GM19452 (cell line): ENCODE data around the gene STAT3.
A peak's percentile ranks its signal among the peaks of the same experiment; 100 is the strongest.

ENCODE experiments used
- ATAC-seq: cut with Tn5 transposase; IDR thresholded peaks from one replicate; pipeline ENCODE4 v1.9.1; 2021; ENCODE audit not compliant: unreplicated experiment

STAT3 gene

DNA sequence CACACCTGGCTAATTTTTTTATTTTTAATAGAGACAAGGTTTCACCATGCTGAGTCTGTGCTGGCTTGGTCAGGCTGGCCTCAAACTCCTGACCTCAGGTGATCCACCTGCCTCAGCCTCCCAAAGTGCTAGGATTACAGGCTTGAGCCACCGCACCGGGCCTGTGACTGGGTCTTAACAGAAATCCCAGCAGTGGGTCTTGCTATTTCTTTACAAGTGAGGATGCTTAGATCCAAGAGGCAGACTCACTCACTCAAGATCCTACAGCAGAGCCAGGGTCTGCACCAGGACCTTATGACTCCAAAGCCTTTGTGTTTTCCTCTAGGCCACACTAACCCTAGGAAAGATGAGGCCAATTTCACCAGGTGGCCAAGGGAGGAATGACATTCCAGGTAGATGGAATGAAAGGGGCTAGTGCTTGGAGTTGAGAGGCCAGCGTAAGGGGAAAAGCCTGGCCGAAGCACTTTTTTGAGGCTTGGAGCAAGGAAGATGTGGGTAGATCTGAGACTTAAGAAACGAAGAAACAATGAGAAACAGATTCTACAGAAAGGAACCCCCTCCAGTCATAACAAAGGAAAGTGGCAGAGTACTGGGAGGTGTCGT lies 105.7 kb downstream of the STAT3 start:
- ATAC-seq, result no peak

DNA sequence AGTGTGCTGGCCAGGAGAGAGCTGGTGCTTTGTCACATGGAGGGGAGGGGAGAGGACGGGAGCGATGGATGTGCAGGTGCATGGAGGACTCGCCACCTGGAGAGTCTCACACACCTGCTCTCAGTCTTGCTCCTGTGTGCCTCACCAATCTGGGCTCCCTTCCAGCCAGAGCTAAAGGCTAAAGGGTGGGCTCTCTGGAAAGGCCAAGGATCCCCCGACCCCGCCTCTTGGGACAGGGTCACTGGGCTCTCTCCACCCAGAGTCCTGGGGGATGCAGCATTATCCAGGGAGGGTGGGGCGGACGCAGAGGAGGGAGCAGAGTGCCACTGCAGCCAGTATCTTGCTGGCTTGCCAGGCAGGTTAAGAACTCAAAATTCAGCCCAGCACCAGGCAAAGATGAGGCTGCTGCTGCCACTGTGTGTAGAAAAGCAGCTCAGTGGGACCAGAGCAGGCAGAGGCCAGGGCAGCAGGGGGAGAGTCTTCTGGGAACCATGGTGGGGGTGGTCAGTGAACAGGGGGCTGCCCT lies 106.6 kb downstream of the STAT3 start:
- no peak for ATAC-seq

DNA sequence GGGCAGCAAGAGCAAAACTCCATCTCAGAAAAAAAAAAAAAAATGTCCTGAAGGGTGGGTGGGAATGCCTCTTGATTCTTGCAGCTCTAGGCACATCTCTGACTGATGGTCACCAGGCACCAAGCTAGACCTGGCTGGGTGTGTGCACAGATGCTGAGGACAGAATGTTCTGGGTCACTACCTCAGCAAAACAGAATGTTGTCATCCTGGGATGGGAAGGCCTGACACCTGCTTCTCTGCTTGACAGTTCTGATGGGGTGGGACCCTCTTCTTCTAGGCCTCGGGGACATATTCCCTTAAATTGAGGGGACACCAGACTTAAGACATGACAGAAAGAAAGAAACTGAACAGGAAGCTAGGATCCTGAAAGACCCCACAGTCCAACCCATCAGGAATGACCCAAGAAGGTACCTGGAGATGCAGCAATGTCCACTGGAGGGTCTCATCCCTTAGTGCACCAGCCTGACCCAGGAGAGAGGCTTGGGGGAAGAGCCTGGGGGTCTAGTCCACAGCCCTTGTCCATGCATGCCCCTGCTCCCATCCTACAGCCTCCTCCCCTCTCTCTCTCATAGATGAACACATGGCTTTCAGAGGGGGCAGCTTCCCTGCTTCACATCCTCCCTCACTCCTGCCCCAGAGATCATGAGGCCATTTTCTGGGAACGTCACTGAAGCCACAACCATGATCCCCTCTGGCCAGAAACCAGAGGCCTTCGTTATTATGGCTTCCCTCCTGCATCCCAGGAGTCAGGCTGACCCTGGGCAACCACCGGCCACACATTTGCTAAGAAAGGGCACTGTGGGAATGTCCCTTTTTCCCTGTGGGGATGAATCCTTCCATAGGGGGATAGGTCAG lies 108.2 kb downstream of the STAT3 start:
- no peak for ATAC-seq

DNA sequence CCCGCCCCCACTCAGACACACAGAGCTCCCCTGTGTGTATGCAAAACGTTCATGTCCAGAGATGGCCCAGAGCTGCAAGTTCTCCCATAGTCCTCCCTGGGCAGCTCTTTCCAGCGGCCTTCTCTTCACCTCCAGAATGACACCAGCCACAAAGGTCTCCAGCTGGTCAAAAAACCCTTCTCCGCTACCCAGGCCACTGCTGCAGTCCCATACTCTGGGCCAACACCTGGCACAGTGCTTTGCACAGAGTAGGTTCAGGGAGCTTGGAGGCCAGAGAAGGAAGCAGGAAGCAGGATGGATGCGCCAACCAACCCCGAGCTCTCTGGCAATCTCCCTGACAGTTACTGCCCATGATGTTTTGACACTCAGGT lies 110.9 kb downstream of the STAT3 start:
- ATAC-seq, result no peak

DNA sequence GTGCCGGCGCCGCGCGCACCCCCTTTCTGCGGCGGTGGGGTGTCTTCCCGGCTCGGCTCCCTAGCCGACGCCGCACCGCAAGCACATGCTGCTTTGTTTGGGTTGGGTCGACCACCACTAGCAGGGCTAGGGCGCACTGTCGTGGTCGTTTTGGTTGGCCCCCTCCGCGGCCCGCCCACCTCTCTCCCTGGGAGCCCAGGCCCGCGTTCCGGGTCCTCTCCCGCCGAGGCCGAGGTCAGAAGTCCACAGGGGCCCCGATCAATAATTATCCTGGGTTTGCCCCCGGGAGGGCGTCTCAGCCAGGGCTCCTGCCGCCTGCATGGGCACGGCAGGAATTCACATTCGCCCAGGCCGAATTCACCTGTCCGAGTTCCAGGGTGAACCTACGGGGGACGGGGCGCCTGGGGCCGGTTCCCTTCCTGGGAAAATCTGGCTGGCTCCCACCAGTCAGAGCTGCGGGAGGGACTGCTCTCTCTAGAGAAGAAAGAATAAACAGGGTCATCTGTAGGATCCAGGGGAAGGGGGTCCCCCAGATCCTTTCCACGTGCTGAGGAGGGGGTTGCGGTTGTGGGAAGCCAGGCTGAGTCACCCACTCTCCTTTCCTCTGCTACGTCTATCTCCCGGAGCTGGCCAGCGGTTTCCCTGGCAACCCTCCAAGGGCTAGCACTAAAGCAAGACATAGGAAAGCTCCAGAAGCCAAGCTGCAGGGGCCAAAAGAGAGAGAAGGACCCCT lies 111.5 kb downstream of the STAT3 start:
- no peak for ATAC-seq

DNA sequence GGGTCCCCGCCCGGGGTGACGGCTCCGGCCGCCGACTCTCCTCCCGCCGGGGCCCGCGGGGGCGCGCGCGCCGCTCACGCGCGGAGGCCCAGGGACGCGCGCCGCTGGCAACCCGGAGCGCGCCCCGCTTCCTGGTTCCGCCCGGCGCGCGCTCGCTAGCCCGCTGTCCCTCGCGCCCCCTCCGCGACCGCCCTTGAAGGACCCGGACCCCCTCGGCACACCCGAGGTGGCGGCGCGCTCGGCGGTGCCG lies 112.0 kb downstream of the STAT3 start, which contains the start of gene STAT5B:
STAT5B (minus strand) TSS at position 33 of the 250 bp plus-strand sequence. CDS start 44,264 bp downstream, outside the sequence.
- peak; percentile 59 for ATAC-seq

DNA sequence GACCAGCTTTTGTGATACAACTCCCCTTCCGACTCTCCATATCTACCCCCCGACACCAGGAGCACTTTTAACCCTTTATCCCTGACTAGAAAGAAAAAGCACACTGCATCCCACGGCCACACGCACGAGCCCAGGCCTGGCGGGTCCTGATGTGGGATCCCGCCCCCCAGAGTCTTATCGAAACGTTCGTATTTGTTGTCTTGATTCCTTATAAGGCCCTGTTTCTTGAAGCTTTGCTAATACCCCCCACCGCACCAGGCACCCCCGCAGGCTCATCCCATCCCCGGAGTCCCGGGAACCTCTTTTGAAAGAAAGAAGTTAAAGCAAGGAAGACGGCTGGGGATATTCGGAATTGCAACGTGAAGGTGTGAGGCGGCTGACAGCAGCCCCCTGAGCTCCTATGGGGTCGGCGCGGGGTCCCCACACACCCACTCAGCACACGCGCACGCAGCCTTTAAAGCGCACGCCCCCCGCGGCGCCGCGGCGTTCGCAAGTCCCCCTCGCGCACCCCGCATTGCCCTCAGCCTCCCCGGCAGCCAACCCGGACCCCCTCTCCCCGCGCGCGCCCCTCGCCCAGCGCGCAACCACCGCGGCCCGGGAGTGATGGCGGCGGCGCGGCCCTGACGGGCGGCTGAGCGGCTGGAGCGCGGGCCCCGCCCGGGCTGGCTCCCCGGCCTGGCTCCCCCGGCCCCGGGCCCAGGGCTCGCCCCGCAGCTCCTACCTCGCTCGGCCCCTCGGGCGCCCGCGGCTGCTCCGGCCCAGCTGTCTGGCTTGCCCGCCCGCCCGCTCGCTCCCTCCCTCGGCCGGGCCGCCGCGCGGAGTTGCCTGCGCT lies 112.5 kb downstream of the STAT3 start:
- peak; percentile 50 for ATAC-seq

DNA sequence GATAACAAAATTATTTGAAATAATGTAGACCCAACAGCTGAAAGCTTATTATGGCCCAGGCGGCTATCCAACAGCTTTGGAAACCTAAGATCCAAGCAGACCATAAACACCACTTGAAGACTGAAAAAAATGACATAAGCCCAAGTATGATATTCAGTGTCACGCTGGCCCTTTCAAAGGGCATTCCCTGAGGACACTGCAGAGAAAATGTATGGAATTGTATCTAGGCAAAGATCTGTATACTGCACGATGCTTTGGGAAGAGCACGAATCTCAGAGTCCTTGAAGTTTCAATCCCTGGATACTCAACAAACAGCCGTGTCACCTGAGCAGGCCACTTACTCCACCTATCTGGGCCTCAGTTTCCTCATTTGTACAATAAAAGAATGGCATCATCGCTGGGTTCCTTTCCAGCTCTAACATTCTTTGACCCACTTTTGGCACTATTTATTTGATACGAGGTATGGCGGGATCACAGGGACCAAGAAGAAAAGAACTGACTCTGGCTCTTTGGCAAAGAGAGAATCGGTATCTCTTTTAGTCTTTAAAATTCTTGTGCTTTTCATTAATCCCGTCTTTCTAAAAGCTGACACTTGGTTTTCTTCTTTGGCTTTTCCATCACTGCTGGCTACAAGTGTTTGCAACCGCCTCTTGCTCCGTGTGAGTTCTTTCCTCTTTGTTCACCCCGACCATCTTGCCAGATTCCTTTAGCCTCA lies 113.3 kb downstream of the STAT3 start:
- no peak for ATAC-seq

DNA sequence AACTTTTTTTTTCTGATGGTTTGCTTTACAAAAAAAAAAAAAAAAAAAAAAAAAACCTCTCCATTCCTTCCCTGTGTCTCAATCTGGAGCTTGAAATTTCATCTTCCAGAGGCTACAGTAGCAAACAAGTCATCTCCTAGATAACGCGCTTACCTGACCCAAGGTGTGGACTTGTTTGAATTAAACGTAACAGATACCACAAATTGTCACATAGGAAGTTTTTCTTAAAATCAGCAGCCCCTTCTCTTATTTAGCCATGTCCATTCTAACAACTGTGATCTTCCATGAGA lies 114.0 kb downstream of the STAT3 start:
- ATAC-seq, result no peak

DNA sequence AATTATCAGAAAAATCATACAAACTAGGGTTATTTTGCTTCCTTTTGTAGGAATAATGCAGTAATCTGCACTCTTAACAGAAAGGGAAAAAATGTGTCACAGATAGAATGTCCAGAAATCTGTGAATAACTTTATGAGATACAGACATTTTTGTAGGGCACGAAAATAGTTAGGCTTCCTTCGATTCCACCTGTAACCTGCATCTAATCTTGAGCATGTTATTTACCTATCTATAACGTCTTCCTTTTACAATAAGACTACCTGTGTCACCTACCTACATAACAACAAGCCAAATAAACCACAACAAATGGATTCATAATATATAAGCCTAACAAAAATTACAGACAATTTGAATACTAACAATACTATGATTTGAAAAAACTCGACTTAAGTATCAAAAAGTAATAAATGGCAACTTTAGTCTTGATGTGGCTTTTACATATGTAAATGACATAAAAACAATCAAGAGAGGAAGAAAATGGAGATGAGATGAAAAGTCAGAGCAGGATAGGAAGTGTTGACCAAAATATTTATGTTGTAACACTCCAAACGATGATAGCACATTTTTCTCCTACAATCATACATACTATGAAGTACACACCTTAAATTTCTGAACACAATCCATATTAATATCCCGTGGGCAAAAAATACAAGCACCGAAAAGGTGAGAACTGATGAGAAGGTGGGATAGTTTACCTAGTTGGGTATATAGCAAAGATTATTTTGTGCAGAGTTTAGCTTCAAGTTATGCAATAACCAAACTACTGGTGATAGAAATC lies 114.6 kb downstream of the STAT3 start:
- ATAC-seq, result no peak

DNA sequence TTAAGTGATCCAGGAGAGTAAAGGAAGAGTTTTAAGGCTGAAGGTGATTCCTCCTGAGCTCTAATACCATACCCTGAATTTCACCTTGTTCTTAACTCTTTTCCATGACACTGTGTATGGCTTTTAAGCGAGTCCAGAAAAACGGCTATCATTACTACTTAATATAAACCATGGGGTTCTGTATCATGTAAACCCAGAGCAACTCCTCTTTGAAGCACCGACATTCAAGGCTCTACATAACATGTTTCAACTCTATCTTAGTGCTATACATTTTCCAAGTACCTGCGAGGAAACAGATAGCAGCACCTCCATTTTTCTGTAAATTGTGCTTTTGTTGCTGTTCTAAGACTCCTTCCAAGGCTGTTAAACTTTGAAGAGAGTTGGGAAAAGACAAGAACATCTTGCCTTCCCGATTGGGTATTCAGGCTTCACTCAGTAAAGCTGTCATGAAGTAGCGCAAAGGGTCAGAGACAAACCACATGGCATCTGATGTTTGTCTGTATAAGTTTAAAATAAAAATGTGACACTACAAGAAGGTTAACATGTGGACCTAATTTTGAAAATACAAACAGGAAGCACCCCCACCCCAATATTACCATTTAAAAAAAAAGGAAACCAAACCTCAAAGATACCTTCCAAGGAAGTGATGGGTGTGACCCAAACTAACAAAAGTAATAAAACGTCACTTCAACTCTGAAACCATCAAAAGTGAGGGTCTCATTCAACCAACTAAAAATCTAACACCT lies 115.9 kb downstream of the STAT3 start:
- no peak for ATAC-seq

DNA sequence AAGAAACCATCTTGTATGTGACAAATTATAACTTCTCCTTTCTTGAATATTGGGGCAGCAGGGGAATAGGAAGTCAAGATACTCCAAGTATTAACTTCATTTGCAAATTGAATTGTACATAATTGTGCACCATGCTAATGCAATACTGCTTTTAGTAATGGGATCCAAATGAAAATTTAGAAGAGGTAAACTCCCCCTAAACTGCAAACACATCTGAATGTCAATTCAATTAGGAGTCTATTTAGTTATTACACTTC lies 116.5 kb downstream of the STAT3 start:
- no peak for ATAC-seq

DNA sequence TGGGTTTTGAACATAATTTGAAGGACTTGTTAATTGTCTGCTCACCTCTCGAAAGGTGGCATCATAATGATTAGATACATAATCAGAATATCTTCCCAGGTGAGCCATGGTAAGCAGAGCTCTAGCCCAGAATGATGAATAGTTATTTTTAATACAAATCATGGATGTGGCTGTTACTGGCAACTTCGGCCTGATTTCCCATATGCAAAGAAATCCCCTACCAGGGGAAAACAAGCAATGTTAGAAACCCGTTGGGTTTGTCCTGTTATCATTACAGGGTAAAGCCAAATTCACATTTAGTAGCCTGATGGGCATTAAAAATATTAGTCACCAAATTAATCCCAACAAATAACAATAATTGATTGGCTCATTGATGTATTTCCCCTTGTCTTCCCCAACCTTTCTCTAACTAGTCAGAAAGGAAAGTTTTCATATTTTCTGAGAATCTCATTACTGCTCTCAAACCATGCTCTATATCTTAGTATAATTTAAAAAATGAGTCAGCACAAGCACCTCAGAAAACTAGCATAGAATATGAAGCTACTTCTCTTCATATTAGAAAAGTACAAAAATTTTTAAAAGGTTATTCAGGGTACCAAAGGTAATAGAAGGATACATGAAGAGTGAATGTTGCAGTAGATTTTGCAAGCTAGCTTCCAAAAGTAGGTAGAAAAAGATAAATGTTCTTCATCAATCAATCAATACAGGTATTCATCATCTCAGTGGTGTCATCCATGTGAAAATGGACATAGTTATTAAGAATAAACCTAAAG lies 117.0 kb downstream of the STAT3 start:
- no peak for ATAC-seq

DNA sequence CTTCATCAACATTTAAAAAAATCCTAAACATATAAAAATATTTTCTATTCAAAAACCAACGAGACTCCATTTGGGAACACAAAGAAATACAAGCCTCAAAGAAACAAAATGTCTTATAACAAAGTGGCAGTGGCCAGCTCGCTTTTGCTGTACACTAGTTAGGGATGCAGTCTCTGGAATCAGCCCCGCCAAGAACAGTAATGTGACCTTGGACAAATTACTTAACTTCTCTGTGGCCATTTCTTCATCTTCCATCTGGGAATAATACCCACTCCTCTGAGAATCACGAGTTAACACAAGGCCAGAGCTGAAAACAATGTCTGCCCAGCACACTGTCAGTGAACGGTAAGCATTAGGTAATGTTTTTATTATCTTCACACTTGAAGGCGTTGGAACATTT lies 117.6 kb downstream of the STAT3 start:
- no peak for ATAC-seq

DNA sequence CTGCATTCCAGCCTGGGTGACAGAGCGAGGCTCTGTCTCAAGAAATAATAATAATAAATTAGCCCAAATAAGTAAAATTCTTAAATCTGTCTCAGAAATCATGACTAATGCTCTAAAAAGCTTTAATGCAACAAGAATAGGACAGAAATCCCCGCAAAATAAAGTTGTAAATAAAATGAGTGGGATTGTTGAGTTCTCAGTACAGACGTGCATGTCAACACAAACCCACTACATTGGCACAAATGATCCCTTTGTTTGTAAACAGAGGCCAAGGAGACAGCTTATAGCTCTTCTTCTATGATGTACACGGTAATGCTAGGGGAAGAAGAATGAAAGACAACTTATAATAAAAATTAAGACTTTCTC lies 118.1 kb downstream of the STAT3 start:
- no peak for ATAC-seq

DNA sequence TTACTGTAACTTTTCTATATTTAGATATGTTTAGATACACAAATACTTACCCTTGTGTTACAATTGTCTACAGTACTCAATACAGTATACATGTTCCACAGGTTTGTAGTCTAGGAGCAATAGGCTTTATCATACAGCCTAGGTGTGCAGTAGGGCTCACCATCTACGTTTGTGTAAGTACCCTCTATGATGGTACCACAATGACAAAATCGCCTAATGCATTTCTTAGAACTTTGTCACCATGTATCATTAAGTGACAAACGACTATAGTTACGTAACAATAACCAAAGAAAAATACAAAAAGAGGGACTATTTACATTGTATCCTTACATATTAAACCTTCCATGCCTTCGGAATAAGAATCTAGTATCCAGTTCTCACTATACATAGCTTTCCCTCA lies 120.0 kb downstream of the STAT3 start:
- no peak for ATAC-seq

DNA sequence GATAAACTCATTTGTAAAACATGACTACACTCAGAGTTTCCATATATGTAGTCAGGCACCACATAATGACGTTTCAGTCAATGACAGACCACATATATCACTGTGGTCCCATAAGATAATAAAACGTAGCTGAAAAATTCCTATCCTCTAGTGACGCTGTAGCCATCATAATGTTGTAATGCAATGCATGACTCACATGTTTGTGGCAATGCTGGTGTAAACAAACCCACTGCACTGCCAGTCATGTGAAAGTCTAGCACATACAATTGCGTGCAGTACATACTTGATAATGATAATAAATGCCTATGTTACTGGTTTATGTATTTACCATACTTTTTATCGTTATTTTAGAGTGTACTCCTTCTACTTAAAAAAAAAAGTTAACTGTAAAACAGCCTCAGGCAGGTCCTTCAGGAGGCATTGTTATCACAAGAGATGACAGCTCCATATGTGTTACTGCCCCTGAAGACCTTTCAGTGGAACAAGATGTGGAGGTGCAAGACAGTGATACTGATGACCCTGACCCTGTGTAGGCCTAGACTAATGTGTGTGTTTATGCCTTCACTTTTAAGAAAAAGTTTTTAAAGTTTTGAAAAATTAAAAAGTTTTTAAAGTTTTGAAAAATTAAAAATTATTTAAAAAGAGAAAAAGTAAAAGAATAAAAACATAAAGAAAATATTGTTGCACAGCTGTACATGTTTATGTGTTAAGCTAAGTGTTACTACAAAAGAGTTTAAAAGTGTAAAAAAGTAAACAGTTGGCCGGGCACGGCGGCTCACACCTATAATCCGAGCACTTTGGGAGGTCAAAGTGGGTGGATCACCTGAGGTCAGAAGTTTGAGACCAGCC lies 121.1 kb downstream of the STAT3 start:
- no peak for ATAC-seq

DNA sequence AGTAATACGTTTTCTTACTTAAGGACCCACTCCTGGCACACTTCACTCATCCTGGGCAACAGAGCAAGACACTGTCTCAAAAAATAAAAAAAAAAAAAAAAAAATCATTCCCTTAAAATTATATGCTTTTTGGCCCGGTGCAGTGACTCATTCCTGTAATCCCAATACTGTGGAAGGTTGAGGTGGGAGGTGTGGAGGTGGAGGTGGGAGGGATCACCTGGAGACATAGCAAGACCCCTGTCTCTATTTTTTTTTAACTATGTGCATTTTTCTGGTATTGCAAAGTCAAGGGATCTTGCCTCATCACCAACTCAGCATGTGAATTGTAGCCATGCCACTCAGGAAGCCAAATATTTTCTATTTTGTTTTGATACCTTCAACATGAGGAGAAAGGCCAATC lies 121.8 kb downstream of the STAT3 start:
- ATAC-seq, result no peak
